ENCODE measurements around the gene CDK5RAP2.

DNA sequence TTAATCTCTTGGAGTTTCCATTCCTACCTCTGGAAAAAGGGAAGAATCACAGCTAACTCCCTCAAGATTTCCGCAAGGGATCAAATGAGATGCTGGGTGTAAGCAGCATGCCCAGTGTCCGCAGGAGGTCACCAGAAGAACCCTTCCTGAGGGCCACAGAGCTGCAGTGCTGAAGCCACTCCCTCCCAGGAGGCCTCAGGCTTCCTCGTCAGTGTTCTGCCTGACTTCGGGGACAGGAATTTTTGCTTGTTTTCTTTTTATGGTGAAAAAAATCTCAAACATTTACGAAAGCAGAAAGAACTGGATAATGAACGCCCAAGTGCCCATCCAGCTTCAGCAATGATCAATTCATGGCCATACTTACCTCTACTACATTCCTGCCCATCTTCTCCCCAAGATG, 183.0 kb downstream of the CDK5RAP2 start:
- TF ChIP-seq CTCF (conservative IDR thresholded peaks at IDR 0.05; ENCODE audit: low read length): no peak
- TF ChIP-seq EZH2phosphoT487 (IDR thresholded peaks at IDR 0.05; ENCODE audit: borderline replicate concordance): no peak
